ENCODE results near the gene NMNAT1.

- TF ChIP-seq, protein P1, sequence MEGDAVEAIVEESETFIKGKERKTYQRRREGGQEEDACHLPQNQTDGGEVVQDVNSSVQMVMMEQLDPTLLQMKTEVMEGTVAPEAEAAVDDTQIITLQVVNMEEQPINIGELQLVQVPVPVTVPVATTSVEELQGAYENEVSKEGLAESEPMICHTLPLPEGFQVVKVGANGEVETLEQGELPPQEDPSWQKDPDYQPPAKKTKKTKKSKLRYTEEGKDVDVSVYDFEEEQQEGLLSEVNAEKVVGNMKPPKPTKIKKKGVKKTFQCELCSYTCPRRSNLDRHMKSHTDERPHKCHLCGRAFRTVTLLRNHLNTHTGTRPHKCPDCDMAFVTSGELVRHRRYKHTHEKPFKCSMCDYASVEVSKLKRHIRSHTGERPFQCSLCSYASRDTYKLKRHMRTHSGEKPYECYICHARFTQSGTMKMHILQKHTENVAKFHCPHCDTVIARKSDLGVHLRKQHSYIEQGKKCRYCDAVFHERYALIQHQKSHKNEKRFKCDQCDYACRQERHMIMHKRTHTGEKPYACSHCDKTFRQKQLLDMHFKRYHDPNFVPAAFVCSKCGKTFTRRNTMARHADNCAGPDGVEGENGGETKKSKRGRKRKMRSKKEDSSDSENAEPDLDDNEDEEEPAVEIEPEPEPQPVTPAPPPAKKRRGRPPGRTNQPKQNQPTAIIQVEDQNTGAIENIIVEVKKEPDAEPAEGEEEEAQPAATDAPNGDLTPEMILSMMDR (IDR thresholded peaks at IDR 0.05 in 4 of 5, conservative IDR thresholded peaks at IDR 0.05 in 1 of 5), result no peak
- TF ChIP-seq POLR2A (IDR thresholded peaks at IDR 0.05), result no peak
Observed at GRCh38 chr1:9906466-9906865, 36.8 kb upstream of the NMNAT1 start.

Data from gastrocnemius medialis (tissue), 4 donors.